EH (cell line): Measurements from ENCODE around the gene EWSR1.

ENCODE experiments used
- DNase-seq: peaks from one replicate; pipeline ENCODE4 v3.0.0-alpha.2; 2015; ENCODE audit warnings: low read depth

Gene EWSR1

DNA sequence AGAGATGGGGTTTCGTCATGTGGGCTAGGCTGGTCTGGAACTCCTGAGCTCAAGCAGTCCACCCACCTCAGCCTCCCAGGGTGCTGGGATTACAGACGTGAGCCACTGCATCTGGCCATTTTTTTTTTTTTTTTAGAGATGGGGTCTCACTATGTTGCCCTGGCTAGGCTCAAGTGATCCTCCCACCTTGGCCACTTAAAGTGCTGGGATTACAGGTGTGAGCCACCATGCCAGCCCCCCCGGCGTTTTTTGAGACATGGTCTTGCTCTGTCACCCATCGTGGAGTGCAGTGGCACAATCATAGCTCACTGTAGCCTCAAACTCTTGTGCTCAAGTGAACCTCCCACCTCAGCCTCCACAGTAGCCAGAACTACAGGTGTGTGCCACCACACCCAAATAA is 16.8 kb upstream of the EWSR1 start:
- DNase-seq, result no peak

DNA sequence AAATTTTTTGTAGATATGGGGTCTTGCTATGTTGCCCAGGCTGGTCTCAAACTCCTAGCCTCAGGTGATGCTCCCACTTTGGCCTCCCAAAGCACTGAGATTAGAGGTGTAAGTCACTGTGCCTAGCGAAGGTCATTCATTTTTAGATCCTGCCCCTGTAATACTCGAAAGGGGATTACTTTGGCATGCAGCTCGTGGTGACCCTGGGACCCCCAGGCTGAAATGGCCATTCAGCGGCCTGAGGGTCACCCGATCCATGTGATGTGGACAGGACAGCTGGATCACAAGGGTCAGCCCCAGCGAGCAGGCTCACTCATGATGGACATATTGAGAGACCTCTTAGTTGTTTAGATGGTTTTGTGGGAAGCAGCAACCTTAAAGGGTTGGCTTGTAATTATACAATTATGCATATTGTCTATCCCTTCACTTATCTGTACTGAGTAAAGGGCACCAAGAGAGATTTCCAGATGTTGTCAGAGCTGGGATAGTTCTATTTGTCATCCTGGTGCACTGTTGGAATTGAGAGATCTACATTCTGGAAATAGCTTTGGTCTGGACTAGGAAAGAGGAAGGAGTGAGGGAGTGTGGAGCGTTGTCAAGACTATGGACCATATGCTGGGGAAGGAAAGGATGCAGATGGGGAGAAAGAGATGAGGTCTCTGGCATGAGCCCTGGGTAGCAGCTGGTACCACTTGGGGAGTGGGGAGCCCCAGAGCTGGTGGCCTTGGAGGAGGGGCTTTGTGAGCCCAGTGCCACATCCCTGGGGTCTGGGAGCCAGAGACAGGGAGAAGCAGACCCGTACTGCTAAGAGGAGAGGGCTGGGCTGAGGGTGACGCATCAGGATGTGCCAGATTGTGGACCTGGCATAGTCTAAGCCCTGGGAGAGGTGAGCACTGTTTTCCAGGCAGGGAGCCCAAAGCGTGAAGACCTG is 15.8 kb upstream of the EWSR1 start:
- DNase-seq, result no peak

GRCh38 chr22:29253561-29254285 is 14.3 kb upstream of the EWSR1 start:
- no peak for DNase-seq

DNA sequence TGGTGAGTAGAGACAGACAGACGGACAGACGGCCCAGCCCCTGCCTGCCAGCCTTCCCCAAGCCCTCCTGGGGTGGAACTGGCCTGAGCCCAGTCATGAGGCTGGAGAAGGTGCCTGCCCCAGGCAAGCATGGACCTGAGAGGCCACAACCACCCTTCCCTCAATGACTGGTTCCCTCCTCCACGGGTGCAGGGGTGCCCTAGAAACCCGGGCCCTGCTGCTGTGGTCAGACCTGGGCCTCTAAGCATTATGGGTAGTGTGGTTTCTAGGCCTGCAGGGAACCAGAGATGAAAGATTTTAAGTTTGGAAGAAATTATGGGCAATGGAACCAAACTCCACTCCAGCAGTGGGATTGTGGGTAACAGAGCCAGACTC is 13.8 kb upstream of the EWSR1 start:
- no peak for DNase-seq

GRCh38 chr22:29255064-29255621 is 12.9 kb upstream of the EWSR1 start:
- DNase-seq, result no peak

GRCh38 chr22:29256606-29257325 is 11.3 kb upstream of the EWSR1 start:
- DNase-seq, result no peak

GRCh38 chr22:29257751-29258181 is 10.3 kb upstream of the EWSR1 start:
- DNase-seq, result no peak

DNA sequence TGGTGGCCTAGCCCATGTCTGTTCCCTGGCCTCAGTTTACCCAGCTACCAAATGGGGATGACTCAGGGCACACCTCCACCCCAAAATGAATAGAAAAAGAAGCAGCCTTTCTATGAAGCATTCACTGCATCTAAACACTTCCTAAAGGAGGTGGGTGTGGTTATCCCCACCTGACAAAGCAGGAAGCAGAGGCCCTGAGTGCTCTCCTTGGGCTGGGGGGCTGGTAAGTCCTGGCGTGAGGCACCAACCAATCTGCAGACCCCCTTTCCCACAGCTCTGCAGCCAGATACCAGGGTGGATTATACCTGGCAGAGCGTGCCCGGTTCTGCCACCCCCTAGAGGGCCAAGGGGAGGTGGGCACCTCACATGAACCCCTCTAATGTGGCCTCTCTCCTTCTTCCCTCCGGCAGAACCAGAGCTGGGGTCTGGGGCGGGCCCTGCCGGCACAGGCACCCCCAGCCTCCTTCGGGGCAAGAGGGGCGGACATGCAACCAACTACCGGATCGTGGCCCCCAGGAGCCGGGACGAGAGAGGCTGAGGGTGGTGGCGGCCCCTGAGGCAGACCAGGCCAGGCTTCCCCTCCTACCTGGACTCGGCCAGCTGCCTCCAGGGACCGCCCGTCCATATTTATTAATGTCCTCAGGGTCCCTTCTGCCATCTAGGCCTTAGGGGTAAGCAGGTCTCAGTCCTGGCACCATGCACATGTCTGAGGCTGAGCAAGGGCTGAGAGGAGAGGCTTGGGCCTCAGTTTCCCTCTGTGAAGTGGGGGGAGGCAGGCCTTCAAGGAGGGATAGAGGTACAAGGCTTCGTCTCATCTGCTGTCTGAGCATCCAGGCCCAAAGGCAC is 9.4 kb upstream of the EWSR1 start:
- DNase-seq, result no peak

- no peak for DNase-seq
Measured at GRCh38 chr22:29259253-29259899, 8.7 kb upstream of the EWSR1 start.

GRCh38 chr22:29260031-29260560 is 8.0 kb upstream of the EWSR1 start:
- DNase-seq, result no peak

- no peak for DNase-seq
Measured at GRCh38 chr22:29260601-29261315, 7.3 kb upstream of the EWSR1 start.

DNA sequence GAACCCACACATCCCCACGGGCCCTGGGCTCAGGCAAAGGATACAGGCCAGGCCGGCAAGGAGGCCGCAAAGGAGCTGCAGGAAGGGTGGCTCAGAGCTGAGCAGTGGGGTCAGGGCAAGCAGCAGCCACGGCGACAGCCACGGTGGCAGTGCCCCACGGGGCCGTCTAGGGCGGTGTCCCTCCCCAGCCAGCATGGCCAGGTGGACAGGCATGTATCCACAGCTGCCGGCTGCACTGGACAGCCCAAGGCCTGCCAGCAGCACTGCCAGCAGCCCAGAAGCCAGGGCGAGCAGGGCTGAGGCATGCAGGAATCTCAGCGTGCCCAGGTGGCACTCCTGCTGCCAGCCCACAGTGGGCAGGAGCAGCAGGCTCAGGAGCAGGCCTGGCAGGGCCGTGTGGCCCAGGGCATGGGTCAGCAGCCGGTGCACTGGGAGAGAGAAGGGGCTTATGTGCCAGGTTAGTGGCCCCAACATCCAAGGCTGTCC is 4.2 kb upstream of the EWSR1 start:
- no peak for DNase-seq

GRCh38 chr22:29265305-29265704 is 2.8 kb upstream of the EWSR1 start:
- DNase-seq, result no peak

DNA sequence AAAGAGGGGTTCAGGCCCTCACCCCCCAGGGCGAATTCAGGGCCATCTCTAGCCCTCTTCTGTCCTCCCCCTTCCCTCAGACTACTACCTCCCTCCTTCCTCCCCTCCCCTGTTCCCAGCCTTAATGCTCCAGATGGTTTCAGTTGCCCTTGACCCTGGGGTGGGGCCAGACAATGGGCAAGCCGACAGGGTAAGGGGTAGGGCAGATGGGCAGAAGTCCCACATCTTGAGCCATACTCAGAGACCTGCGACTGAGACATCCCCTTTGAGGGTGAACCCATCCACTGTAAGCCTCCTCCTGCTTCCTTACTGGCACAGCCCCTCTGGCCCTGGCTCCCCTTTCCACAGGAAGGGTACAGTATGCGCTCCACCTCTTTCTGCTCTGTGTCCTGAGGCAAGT is 2.1 kb upstream of the EWSR1 start:
- peak; percentile 19 for DNase-seq

GRCh38 chr22:29266564-29267461 is 1.3 kb upstream of the EWSR1 start:
- peak; percentile 63 for DNase-seq

DNA sequence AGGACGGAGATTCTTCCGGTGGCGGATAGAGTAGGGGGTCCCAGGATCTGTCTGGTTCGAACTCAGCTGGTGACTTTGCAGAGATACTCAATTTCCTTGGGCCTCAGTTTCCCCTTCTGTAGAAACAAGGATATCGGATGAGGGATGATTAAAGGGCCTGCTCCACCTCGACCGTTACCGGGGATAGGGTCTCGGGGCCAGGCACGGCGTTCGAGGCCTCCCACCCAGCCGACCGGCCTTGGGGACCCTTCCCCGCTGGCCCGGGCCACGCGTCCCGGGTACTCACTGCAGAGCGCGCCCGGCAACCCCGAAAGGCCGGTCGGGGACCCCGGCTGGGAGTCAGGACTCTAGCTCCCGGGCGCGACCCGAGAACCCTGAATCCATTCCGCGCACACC is 608 bp upstream of the EWSR1 start:
- no peak for DNase-seq

DNA sequence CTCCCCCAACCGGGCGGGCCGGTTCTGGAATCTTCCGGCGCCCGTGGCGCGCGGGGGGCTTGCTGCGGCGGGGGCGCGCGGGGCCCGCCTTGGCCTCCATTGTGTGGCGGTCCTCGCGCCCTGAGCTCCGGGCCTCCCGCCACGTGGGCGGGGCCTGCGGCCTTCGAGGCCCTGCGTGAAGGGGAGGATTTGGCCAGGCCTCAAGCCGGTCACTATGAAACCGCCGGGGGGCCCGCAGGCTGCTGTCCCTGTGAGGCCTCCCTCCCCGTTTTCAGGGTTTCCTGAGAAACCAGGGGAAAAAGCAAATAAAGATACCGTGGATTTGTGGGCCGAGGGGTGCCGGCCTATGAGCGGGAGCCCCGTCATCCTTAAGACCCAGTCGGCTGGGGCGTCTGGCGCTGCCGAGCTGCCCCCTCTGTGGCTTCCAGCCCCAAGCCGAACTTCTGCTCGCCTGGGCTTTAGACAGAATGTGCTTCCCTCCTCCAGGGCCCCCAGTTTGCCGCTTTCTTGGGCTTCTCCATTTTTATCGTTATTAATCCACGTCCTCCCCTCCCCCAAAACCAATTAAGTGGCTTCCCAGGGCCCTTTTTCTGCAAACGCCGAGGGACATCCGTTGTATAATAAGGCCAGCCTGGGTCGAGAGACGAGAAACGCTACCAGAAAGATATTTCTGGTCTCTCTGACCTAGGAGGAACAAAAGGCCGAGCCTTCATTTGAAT is 602 bp downstream of the EWSR1 start:
- peak; percentile 73 for DNase-seq

- no peak for DNase-seq
Measured at GRCh38 chr22:29269230-29269604, 1.1 kb downstream of the EWSR1 start.
